ENCODE measurements around the gene NCL.

GRCh38 chr2:231490801-231491200 lies 26.5 kb upstream of the NCL start:
- TF ChIP-seq CTCF (IDR thresholded peaks at IDR 0.05 in 2 of 3, conservative IDR thresholded peaks at IDR 0.05 in 1 of 3; ENCODE audit: borderline replicate concordance in 1 of 3, insufficient read depth in 1 of 3, low read depth in 2 of 3, low read length in 2 of 3) (no peak), TCF7L2 (IDR thresholded peaks at IDR 0.05; ENCODE audit: borderline replicate concordance, extremely low read depth, insufficient read depth, insufficient read length) (no peak), CEBPB (IDR thresholded peaks at IDR 0.05; ENCODE audit: low read depth) (no peak), MAX (IDR thresholded peaks at IDR 0.05) (no peak), POLR2A (IDR thresholded peaks at IDR 0.05; ENCODE audit: borderline replicate concordance, extremely low read depth, insufficient read depth, insufficient read length) (no peak), RAD21 (IDR thresholded peaks at IDR 0.05; ENCODE audit: low read depth) (no peak), EGR1 (IDR thresholded peaks at IDR 0.05; ENCODE audit: low read depth) (no peak), EZH2phosphoT487 (IDR thresholded peaks at IDR 0.05; ENCODE audit: borderline replicate concordance) (no peak), YY1 (IDR thresholded peaks at IDR 0.05; ENCODE audit: extremely low read depth, insufficient replicate concordance, low read depth, low read length) (no peak)

All from HCT116 (cell line).